DOHH2 (cell line): ENCODE results near the gene TANGO2.

Experiments
- CTCF ChIP-seq: fragments of 200-600 bp; sonication (generic); IDR thresholded peaks from one replicate; pipeline ENCODE4 v1.5.1; 2014; ENCODE audit warnings: antibody characterized with exemption, mild to moderate bottlenecking, low read depth, low read length; ENCODE audit not compliant: poor library complexity, severe bottlenecking
- EZH2phosphoT487 ChIP-seq: fragments of 200-600 bp; sonication (generic); IDR thresholded peaks from 2 replicates; pipeline ENCODE4 v1.6.1; 2017; ENCODE audit warnings: borderline replicate concordance, mild to moderate bottlenecking, antibody characterized with exemption, low read length, moderate library complexity, mixed read lengths

- no peak for TF ChIP-seq CTCF
- no peak for TF ChIP-seq EZH2phosphoT487
These were observed 19.8 kb upstream of the TANGO2 start for GRCh38 chr22:20001082-20001638.
